Endometrium (tissue), 2 donors: ENCODE data around the gene GGA1.
"Not testable (repeated sequence)": the region's sequence is repeated elsewhere in the genome, so short reads cannot be mapped to it uniquely, and the experiment has no call there.

Experiments used
- FAIRE-seq: peaks from 2 replicates; lab custom pipeline; 2012; peaks lifted over from hg19 to GRCh38; lab: Jason Lieb, UNC
- donor health status: control.
- donor health status: control.

Gene GGA1

DNA sequence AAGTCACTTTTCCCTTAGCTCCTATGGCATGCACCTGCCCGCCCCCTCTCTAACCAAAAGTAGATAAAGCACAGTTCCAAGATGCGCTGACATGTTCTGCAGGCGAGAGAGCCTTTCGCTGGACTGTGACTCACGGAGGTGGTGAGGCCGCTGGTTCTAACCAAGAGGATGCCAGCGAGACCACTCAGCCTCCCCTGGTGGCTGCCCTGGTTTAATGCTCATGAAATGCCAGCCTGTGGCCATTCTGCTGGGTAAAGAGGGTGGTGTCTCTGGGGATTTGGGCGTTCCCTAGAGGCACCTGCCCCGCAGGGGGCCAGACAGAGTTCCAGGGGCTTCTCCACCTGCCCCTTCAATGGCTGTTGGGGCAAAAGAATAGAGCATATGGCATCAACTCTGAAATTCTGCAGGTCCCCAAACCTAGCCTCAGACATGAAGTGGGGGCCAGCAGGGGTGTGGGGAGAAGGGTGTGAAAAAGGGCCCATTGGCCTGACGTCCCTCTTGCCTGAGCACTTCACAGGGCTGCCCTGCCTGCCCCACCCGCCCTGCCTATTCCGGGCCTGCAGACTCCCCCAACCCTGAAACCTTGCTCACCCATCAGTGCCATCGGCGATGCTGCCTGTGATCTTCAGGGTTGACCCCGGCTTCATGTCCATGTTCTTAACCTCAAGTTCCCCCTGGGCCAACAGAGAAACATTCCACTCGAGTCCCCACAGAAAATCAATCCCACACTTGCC is 37.2 kb upstream of the GGA1 start:
- FAIRE-seq: no peak

DNA sequence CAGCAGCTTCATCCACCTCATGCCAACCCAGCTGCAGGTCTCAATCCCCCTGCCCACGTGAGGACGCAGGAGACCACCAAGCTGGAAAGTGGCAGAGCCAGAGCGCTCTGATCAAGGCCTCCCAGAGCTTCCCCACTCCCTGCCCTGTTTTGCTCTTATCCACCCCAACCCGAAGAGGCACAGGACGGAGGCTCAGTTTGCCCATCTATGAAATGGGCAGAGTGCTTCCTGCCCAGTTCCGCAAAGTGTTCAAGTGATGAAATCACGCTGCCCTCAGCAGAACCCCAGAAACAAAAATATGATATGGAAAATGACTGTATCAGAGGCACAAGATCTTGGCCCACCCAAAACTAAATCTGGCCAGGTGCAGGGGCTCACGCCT is 36.7 kb upstream of the GGA1 start:
- FAIRE-seq: no peak

DNA sequence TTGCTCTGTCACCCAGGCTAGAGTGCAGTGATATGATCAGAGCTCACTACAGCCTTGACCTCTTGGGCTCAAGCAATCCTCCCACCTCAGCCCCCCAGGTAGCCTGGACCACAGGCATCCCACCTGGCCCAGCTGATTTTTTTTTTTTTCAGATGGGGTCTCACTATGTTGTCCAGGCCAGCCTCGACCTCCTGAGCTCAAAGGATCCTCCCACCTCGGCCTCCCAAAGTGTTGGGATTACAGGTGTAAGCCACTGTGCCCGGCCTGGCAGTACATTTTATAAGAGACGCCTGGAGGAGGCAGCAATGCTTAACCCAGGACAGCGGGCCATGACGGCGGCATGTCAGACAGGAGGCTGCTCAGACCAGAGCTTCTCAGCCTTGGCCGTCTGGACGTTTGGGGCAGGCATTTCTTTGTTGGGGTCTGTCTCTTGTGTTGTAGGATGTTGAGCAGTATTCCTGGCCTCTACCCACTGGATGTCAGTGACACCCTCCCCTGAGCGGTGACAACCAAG is 33.1 kb upstream of the GGA1 start:
- FAIRE-seq: no peak

DNA sequence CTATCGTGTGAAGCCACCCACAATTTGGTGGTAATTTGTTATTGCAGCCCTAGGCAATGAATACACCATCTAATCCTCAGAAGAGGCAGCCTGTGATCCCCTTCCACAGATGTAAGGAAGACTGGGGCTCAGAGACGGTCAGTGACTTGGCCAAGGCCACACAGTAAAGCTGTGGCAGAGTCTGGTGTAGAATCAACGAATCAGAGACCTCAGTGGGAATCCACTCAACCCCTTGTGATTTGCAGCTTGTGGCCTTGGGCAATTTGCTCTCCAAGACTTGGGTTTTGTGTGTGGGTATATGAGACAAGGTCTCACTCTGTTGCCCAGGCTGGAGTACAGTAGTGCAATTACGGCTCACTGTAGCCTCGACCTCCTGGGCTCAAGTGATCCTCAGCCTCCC is 30.6 kb upstream of the GGA1 start:
- no peak for FAIRE-seq

DNA sequence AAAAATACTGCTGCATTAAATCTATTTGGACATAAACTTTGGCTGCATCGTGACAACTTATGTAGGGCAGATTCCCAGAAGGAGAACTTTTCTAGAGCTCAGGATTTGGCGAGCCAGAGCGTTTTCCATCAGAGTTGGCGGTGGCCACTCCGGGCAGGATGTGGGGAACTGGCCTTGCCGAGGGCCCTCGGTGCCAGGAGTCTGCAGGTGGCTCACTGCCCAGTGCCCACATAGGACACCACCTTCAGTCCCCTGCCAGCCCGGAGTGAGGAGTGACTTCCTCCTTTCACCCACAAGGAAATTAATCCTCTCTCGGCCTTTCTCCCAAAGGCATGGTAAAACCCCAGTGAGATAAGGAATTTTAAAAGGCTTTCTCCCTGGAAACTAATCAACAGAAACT is 27.1 kb upstream of the GGA1 start:
- FAIRE-seq: no peak

DNA sequence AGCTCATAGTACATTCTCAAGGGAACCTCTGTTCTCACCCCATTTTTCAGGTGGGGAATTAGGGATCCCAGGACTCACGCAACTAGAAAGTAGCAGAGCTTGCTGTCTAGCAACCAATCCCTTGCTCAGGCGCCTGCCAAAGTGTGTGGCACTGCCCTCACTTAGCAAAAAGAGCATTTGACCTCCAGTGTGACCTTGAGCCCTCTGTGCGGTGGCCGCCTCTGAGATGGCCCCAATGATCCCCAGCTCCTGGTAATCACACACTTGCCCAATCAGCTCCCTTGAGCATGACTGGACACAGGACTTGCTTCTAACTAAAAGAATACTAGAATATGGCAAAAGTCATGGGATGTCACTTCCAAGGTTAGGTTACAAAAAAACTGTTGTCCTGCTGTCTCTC is 26.1 kb upstream of the GGA1 start:
- FAIRE-seq: no peak

DNA sequence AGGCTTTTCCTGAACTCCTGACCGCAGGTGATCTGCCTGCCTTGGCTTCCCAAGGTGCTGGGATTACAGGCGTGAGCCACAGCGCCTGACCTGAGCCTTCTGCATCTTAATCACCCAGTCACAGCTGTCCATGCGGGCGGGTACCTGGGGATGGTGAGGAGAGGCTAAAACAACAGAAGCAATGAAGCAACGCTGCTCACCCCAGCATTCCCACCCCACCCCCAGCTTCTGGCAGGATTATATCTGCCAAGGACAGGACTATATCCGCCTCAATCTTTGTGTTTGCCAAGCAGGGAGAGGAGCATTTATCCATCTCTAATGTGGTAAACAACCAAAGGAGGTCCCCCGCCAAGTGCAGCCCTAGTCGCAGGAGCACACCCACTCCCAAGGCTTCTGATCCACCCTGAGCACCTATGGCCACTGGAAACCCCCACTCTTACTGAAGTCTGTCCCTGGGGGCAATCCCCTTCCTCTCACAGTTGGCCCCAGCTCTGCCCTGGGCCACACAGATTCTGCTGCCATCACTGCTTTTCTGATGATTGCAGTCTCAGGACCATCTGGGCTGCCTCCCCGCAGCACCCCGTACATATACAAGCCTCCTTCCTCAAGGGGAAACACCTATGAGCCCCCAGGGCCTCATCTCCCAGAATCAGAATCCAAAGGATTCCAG is 20.0 kb upstream of the GGA1 start:
- FAIRE-seq: no peak

DNA sequence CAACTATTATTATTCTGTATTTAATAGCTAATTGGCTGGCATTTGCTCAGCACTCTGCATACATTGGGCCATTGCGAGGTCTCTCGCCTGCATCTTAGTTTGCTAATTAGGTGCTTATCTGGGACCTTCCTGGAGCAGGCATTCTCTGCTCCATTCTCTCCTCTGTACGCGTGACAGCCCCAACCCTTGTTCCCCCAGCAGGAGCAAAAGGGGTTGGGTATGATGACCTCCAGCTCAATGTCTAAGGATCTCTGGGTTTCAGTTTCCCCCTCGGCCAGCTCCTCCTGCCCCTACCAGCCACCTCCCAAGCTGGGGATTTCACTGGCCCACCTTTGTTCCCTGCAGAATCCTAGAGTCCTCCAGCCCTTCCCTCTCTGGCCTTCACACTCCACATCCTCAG is 19.0 kb upstream of the GGA1 start:
- no peak for FAIRE-seq

DNA sequence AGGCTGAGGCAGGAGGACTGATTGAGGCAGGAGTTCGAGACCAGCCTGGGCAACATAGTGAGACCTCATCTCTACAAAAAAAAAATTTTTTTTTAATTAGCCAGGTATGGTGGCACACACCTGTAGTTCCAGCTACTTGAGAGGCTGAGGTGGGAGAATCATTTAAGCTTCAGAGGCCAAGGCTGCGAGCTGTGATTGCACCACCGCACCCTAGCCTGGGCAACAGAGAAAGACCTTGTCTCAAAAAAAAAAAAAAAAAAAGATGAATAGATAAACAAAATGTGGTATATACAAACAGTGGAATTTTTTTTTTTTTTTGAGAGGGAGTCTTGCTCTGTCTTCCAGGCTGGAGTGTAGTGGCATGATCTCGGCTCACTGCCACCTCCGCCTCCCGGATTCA is 17.6 kb upstream of the GGA1 start:
- not testable (repeated sequence) for FAIRE-seq

DNA sequence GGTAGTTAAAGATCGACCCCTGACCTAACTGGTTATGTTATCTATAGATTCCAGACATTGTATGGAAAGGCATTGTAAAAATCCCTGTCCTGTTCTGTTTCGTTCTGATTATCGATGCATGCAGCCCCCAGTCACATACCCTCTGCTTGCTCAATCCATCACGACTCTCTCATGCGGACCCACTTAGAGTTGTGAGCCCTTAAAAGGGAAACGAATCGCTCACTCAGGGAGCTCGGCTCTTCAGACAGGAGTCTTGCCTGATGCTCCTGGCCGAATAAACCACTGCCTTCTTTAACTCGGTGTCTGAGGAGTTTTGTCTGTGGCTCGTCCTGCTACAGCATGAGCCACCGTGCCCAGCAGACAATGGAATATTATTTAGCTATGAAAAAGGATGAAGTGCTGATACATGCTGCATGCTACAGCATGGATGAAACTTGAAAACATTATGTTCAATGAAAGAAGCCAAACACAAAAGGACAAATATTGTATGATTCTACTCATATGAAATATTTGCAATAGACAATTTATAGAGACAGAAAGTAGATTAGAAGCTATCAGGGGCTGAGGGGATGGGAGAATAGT is 16.7 kb upstream of the GGA1 start:
- no peak for FAIRE-seq

DNA sequence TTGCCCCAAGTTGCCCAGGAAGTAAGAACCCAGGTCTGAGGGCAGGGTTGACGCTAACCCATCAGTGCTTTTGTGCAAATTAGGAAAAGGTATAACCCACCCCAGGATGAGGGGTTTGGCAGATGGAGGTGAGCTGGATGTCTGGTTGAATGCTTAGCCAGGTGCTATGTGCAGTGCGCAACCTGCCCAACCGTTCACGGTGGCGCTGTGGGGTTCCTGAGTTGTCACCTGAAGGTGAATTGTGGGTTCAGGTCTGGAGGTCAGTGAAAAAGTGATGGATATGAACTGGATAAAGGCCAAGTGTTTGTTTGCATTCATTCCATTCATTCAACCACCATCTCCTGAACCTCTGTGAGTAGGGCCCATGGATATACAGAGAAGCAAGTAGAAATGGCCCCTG is 14.4 kb upstream of the GGA1 start:
- FAIRE-seq: no peak

DNA sequence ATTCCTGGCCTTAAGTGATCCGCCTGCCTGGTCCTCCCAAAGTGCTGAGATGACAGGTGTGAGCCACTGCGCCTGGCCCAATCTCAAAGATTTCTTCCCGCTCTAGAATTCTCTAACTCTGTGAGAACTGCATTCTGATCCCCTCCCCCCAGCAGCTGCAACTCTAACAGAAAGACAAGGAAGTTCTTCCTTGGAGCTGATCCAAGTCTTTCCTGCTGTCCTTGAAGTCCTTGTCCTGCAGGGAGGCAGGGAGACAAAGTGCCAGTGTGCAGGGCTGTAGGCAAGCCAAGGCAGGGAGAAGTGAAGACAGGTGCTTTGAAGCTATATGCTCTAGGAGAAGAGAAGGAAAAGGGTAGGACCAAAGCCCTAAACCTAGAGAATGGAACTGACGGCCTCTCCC is 9.5 kb upstream of the GGA1 start:
- no peak for FAIRE-seq

DNA sequence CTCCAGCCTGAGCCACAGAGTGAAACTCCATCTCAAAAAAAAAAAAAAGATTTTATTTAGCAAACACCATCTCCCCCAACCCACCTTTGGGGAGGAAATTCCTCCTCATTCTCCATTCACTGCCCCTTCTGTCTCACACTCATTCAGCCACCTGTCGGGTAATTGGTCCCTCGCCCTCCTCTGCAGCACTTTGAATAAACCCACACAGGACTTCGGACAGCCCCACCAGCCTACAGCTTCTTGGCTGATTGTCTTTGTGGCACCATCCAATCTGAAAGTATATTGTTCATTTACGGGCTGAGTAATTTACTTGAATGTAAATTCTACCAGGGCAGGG is 7.5 kb upstream of the GGA1 start:
- no peak for FAIRE-seq

DNA sequence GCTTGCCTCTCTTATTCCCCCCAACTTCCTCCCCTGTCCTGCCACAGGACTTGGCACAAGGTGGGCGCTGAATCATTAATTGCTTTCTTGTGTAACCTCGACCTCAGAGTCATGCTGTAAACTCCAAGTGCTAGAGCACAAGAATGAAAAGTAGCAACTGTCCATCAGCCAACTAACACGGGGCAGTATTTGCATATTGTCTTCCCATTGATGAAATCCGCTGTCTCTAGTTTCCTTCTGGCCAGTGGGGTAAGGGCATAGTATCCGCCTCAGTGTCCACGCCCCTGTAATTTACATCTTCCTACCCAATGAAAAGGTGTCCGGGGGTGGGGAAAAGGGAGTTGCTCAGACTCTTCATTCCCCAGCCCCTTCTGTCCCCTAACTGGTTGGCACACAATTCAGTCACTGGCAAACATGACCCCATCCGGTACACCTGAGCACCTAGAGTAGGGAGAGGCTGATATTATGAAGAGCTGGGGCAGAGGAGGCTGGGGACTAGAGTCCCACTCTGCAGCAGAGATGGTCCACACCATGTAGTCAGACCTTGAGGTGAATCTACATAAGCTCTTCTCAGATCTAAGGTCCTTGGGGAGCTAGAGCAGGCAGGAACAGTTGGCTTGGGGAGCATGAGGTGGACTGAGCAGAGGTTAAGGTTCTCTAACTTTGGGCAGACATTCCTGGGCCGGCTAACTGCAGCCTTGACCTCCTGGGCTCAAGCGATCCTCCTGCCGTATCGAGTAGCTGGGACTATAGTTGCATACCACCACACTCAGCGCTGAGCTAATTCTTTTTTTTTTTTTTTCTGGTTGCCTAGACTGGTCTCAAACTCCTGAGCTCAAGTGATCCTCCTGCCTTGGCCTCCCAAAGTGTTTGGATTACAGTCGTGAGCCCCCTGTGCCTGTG is 6.8 kb upstream of the GGA1 start:
- FAIRE-seq: peak; percentile 54

DNA sequence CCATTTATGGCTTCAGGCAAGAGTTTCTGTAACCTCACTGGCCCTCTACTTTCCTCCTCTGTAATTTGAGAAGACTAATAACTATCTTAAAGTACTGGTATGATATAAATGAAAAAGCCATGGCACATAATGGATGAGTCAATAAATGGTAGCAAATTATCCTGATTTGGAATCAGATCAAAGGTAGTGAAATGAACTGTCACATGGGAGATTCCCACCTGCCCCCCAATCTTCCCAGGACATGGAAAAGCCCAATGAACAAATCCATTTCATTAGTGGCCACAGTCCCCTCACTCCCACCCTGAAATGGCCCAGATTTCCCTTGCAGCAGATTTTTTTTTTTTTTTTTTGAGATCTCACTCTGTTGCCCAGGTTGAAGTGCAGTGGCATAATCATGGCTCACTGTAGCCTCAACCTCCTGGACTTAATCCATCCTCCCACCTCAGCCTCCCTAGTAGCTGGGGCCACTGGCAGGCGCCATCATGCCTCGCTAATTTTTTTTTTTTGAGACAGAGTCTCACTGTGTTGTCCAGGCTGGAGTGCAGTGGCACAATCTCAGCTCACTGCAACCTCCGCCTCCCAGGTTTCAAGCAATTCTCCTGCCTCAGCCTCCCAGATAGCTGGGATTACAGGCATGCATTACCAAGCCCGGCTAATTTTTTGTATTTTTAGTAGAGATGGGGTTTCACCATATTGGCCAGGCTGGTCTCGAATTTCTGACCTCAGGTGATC is 5.9 kb upstream of the GGA1 start:
- not testable (repeated sequence) for FAIRE-seq

DNA sequence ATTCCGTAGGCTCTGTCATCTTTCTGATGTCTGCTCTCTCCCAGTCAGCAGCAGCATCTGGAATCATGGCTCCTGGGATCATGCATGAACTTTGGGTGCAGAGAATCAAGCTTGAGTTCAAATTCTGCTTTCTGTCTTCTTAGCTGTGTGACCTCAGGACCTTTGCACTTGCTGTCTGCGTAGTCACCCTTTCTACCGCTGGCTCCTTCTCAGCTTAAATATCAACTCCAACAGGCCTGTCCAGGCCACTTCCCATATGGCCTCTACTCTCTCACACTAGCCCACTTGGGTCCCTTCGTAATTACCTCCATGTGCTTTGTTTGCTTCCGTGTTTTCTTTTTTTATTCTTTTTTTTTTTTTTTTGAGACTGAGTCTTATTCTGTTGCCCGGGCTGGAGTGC is 4.6 kb upstream of the GGA1 start:
- FAIRE-seq: no peak

DNA sequence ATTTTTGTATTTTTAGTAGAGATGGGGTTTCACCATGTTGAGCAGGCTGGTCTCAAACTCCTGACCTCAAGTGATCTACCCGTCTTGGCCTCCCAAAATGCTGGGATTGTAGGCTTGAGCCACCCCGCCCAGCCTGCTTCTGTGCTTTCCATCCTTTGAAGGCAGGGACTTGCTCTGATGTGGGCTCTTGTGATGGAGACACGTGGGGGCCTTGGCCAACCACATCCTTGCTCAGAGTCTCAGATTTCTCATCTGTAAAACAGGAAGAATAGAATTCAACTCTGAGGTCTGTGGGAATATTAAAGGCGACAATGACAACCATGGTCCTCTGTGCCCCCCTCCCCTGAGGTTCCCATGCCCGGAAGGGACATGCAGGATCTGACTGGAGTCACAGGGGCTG is 3.8 kb upstream of the GGA1 start:
- FAIRE-seq: no peak

DNA sequence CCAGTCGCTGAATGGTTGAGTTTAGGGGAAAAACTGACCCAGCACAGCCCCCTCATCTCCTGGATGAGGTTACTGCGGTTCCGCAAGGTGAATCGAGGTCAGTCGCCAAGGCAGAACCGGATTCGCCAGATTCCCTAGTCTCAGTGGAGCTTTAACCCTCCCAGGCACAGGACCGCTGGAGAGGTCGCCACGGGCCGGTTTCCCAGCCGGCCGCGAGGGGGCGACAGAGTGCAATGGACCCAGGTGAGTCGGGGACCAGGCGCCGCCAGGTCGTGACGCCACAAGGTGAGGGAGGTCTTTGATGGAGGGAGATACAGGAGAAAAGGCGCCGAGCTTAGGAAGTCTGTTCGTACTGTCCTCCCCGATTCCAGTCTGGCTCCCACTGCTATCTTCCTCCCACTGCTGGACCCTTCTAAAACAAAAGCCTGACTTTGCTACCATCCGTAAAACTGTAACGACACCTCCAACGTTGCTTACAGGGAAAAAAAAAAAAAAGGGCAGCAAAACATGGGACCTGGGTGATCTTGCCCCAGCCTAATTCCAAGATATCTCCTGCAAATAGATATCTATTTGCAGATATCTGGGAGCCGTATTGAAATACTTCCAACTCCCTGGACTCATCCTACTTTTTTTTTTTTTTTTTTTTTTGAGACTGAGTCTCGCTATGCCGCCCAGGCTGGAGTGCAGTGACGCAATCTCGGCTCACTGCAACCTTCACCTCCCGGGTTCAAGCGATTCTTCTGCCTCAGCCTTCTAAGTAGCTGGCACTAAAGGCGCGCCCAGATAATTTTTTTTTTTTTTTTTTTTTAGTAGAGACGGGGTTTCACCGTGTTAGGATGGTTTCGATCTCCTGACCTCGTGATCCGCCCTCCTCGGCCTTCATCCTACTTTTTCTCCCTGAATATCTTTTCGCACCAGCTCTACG is 1.4 kb upstream of the GGA1 start:
- no peak for FAIRE-seq

DNA sequence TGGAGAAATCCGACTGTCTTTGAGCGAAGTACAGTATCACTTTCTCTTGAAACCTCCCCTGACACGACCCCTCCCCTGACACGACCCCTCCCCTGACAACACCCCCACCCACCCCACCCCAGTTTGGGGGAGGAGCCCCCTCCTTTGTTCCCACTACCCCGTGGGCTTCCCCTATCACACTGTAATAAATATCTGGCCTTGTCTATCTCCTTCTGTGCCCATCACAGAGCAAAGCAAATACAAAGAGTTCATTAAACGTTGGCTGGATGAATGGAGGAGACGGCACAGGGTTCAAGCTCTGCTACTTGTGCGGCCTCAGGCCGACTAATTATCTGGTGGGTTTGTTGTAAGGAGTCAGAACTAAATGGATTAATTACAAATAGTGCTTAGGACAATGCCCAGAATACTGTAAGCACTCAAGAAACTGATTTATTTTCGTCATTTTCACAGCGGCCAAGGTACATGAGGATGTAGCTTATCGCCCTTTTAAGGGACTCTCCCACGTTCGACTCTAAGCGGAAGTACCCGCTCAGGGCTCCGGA is 628 bp upstream of the GGA1 start:
- no peak for FAIRE-seq
